PC-9 (cell line): Measurements from ENCODE around the gene APOC3. TPM values are rescaled to one million over a fixed set of nuclear protein-coding genes. Genes with fewer than 3 reads are reported as not detected.

Source experiments
- BruUV-seq: library from RNA; stranded (reverse); fragments of 400-500 nt; replicated peaks from 2 replicates; lab custom pipeline; 2021; lab: Mats Ljungman, UMichigan
- CTCF ChIA-PET: fragments of 300-600 bp; sonication (Branson Sonifier 250); formaldehyde crosslinking; loops from one replicate; lab custom pipeline; 2022; ENCODE audit warnings: antibody characterized with exemption; lab: Charles Lee
- POLR2A ChIA-PET: fragments of 300-600 bp; sonication (Branson Sonifier 250); formaldehyde crosslinking; loops from one replicate; lab custom pipeline; 2022; ENCODE audit warnings: antibody characterized with exemption; ENCODE audit not compliant: unreplicated experiment; lab: Charles Lee
- DNase-seq, 2 experiments: peaks; one replicate each; pipeline versions ENCODE4 v3.0.0 to v3.0.0-alpha.2; 2015 to 2022; ENCODE audit warnings: mixed read lengths in 1 of 2
- H2AFZ ChIP-seq: fragments of 200-600 bp; sonication (generic); 2 replicates; pipeline ENCODE4 v1.8.1; 2017; ENCODE audit warnings: antibody characterized with exemption
- H3F3A ChIP-seq: fragments of 200-600 bp; sonication (generic); 2 replicates; pipeline ENCODE4 v1.8.1; 2017; ENCODE audit warnings: antibody characterized with exemption, mild to moderate bottlenecking, low read depth; ENCODE audit not compliant: insufficient read depth
- H3K27ac ChIP-seq: fragments of 200-600 bp; sonication (generic); 2 replicates; pipeline ENCODE4 v1.6.1; 2016; ENCODE audit warnings: mixed run types
- H3K27me3 ChIP-seq: fragments of 200-600 bp; sonication (generic); 2 replicates; pipeline ENCODE4 v1.6.1; 2016; ENCODE audit warnings: low read depth, mixed run types; ENCODE audit not compliant: insufficient read depth
- H3K36me3 ChIP-seq: fragments of 200-600 bp; sonication (generic); 2 replicates; pipeline ENCODE4 v1.6.1; 2016; ENCODE audit warnings: low read depth, mixed run types
- H3K4me1 ChIP-seq: fragments of 200-600 bp; sonication (generic); replicated peaks from 2 replicates; pipeline ENCODE4 v1.6.1; 2016; ENCODE audit warnings: mixed run types; ENCODE audit not compliant: insufficient read depth
- H3K4me2 ChIP-seq: fragments of 200-600 bp; sonication (generic); 2 replicates; pipeline ENCODE4 v1.6.1; 2017; ENCODE audit warnings: mixed run types
- H3K4me3 ChIP-seq: fragments of 200-600 bp; sonication (generic); 2 replicates; pipeline ENCODE4 v1.6.1; 2016; ENCODE audit warnings: mixed run types
- H3K79me2 ChIP-seq: fragments of 200-600 bp; sonication (generic); 2 replicates; pipeline ENCODE4 v1.6.1; 2017; ENCODE audit warnings: low read depth, mixed run types
- H3K9me2 ChIP-seq: fragments of 200-600 bp; sonication (generic); 2 replicates; pipeline ENCODE4 v1.8.1; 2017; ENCODE audit warnings: mild to moderate bottlenecking; ENCODE audit not compliant: insufficient read depth
- H3K9me3 ChIP-seq: fragments of 200-600 bp; sonication (generic); 2 replicates; pipeline ENCODE4 v1.8.1; 2016; ENCODE audit warnings: low read depth; ENCODE audit not compliant: insufficient read depth
- H4K20me1 ChIP-seq: fragments of 200-600 bp; sonication (generic); 2 replicates; pipeline ENCODE4 v1.8.1; 2017; ENCODE audit not compliant: insufficient read depth
- EZH2 ChIP-seq: fragments of 200-600 bp; sonication (generic); IDR thresholded peaks from 2 replicates; pipeline ENCODE4 v1.8.0; 2017; ENCODE audit warnings: antibody characterized with exemption, low read depth
- intact Hi-C: fragments of 100-400 bp; cut with micrococcal nuclease; formaldehyde crosslinking; loops from one replicate; pipeline ENCODE4 v1.10.0; 2022; ENCODE audit not compliant: unreplicated experiment
- total RNA-seq: library from RNA; stranded (reverse); gene quantifications from 2 replicates; pipeline ENCODE4 v1.2.3, GENCODE V29; 2021
- TF ChIP-seq, protein P1 (sequence below): fragments of 200-600 bp; sonication (generic); conservative IDR thresholded peaks from 2 replicates; pipeline ENCODE4 v1.6.1; 2017; ENCODE audit warnings: mixed run types, antibody characterized with exemption, mild to moderate bottlenecking, moderate library complexity

Gene APOC3
- total RNA-seq, 1 experiment from 2014 or later: not detected

DNA sequence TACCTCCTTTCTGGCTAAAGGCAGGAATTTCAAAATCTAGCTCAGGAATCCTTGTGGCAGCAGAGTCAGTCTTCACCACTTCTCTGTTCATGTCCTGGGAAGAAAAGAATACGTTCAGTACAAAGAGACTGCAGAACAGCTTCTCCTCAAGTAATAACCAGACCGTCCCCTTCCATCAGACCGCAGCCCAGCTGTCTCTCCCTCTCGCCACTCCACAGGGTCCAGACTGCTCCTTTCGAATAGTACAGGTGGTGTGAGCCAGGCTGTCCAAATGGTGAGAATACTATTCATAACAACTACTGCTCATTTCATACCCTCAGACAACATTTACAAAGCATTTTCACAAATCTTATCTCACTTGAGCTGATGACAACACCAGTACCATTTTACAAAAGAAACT is 42.7 kb upstream of the APOC3 start:
- H4K20me1 ChIP-seq: no peaks in the 10 kb centered on the region
- TSS peak; percentile 55 for BruUV-seq
- no peak overlapping the region for H3K27ac ChIP-seq
- peak overlapping the region; percentile 76 for H3K4me3 ChIP-seq
- no peaks in the 10 kb centered on the region for H3K9me3 ChIP-seq
- peak overlapping the region; percentile 95 for H2AFZ ChIP-seq
- no peaks in the 10 kb centered on the region for H3F3A ChIP-seq
- H3K4me2 ChIP-seq: peak overlapping the region; percentile 91
- peaks cover 43% of the 10 kb centered on the region for H3K36me3 ChIP-seq
- no peak for DNase-seq
- no peaks in the 10 kb centered on the region for H3K9me2 ChIP-seq
- H3K79me2 ChIP-seq: peaks cover 21% of the 10 kb centered on the region
- POLR2A ChIA-PET: interaction anchor here (0.7 kb wide), 1 partner anchor 340 kb away, joined by 5 read pairs; no protein-coding TSS in a partner anchor
- peaks cover 12% of the 10 kb centered on the region for H3K4me1 ChIP-seq
- TF ChIP-seq, protein P1, sequence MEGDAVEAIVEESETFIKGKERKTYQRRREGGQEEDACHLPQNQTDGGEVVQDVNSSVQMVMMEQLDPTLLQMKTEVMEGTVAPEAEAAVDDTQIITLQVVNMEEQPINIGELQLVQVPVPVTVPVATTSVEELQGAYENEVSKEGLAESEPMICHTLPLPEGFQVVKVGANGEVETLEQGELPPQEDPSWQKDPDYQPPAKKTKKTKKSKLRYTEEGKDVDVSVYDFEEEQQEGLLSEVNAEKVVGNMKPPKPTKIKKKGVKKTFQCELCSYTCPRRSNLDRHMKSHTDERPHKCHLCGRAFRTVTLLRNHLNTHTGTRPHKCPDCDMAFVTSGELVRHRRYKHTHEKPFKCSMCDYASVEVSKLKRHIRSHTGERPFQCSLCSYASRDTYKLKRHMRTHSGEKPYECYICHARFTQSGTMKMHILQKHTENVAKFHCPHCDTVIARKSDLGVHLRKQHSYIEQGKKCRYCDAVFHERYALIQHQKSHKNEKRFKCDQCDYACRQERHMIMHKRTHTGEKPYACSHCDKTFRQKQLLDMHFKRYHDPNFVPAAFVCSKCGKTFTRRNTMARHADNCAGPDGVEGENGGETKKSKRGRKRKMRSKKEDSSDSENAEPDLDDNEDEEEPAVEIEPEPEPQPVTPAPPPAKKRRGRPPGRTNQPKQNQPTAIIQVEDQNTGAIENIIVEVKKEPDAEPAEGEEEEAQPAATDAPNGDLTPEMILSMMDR: no peak
- no peak for TF ChIP-seq EZH2
- H3K27me3 ChIP-seq: no peaks in the 10 kb centered on the region
- CTCF ChIA-PET: interaction anchor here (1.0 to 1.2 kb wide), 2 partner anchors 49 to 319 kb away, joined by 4 to 11 read pairs; no protein-coding TSS in a partner anchor
- intact Hi-C loops: loop anchor here (5.0 kb wide), 2 partner anchors 50 to 445 kb away; partner anchors contain the start of genes APOA1, PCSK7 and RNF214

DNA sequence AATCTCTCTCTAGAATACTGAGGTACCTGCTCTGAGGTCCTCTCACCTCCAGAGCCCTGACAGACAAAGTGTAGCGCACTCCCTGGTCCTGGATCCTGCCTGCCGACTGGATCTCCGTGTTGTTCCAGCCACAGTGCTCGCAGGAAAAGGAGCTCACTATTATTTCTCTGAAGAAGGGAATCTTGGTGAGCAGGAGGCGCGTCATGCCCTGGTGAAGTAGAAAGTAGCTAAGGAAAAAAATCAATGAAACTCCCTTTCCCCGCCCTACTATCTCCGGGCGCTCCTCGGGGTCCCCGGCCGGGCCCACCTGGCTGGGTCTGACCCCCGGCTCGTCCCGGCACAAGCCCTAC is 42.3 kb upstream of the APOC3 start:
- H3K9me2 ChIP-seq: no peaks in the 10 kb centered on the region
- intact Hi-C loops: loop anchor here (5.0 kb wide), 2 partner anchors 50 to 445 kb away; partner anchors contain the start of genes APOA1, PCSK7 and RNF214
- no peak overlapping the region; the same call in 1 of the 2 replicates for H3K27ac ChIP-seq
- H3K4me1 ChIP-seq: peaks cover 12% of the 10 kb centered on the region
- DNase-seq: no peak
- H3K36me3 ChIP-seq: peaks cover 38% of the 10 kb centered on the region
- TF ChIP-seq, protein P1: no peak
- no peak for TF ChIP-seq EZH2
- no peaks in the 10 kb centered on the region for H4K20me1 ChIP-seq
- peak overlapping the region; percentile 91 for H3K4me2 ChIP-seq
- no TSS peak for BruUV-seq
- no peaks in the 10 kb centered on the region for H3K27me3 ChIP-seq
- ChIA-PET CTCF (interaction anchor here (1.0 to 1.2 kb wide), 2 partner anchors 48 to 319 kb away, joined by 4 to 11 read pairs; no protein-coding TSS in a partner anchor), POLR2A (interaction anchor here (0.7 kb wide), 1 partner anchor 339 kb away, joined by 5 read pairs; no protein-coding TSS in a partner anchor)
- peak overlapping the region; percentile 95 for H2AFZ ChIP-seq
- peak overlapping the region; percentile 76 for H3K4me3 ChIP-seq
- H3F3A ChIP-seq: no peaks in the 10 kb centered on the region; the same call in 1 of the 2 replicates
- peaks cover 21% of the 10 kb centered on the region for H3K79me2 ChIP-seq
- no peaks in the 10 kb centered on the region for H3K9me3 ChIP-seq

DNA sequence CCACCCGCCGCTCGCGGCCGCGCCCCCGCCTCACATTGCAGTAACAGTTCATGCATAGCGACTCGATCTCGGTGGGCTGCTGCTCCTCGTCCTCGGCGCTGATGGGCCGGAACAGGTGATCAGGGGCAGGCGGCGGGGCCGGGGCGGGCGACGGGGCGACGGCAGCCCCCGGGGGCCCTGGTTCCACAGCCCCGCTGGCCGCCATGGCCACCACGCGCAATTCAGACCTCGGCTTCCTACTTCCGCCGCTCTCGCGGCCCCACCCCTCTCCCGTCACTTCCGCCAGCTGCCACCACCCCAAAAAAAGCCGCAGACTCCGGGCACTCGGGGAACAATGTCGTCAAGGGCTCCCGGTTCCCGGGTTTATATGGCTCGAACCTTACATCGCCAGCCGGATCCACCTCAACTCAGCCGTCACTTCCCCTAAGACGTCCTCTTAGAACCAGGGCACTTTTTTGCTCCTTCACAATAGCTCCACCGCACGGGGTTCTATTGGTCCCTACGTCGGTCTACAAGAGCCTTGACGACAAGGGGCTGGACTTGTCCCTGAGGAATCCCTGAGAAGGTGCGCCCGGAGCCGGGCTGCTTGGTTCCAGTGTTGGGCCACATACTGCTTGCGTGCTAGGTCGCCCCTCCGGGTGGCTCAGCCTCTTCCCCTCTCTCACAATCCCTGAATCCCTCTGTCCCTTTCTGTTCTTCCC is 41.8 kb upstream of the APOC3 start, which contains the start of gene ZPR1:
ZPR1 (minus strand) TSS at position 238 of the 701 bp plus-strand sequence; CDS start at position 205, 33 bp downstream.
- Histone ChIP-seq H3K27me3 (no peaks in the 10 kb centered on the region), H3F3A (peaks cover 4% of the 10 kb centered on the region), H4K20me1 (no peaks in the 10 kb centered on the region), H3K4me1 (peaks cover 17% of the 10 kb centered on the region), H3K36me3 (peaks cover 33% of the 10 kb centered on the region), H3K9me3 (no peaks in the 10 kb centered on the region), H3K4me2 (peak within 1 kb of the TSS; percentile 91), H3K9me2 (no peaks in the 10 kb centered on the region), H2AFZ (peak within 1 kb of the TSS; percentile 95), H3K79me2 (peaks cover 21% of the 10 kb centered on the region), H3K4me3 (peak within 1 kb of the TSS; percentile 76), H3K27ac (no peak within 1 kb of the TSS; the same call in 1 of the 2 replicates)
- peak; percentile 68 to 69 for DNase-seq
- no peak for TF ChIP-seq EZH2
- TF ChIP-seq, protein P1: no peak
- intact Hi-C loops: loop anchor here (5.0 kb wide), 2 partner anchors 49 to 444 kb away; partner anchors contain the start of genes APOA1, PCSK7 and RNF214
- CTCF ChIA-PET: interaction anchor here (1.0 to 1.2 kb wide), 2 partner anchors 48 to 318 kb away, joined by 4 to 11 read pairs; no protein-coding TSS in a partner anchor
- POLR2A ChIA-PET: no interaction called here
- BruUV-seq: TSS peak; percentile 98
